GM23338 (cell line): ENCODE data around the gene BRI3. TPM values are rescaled to one million over a fixed set of nuclear protein-coding genes. Genes with fewer than 3 reads are reported as not detected.

ENCODE experiments used
- ATAC-seq: fragments of 200-7000 bp; cut with Tn5 transposase; 3 replicates; pipeline ENCODE4 v1.9.1; 2020
- DNase-seq: peaks from one replicate; pipeline ENCODE4 v3.0.0-alpha.2; 2015; ENCODE audit warnings: low spot score
- H2AFZ ChIP-seq: fragments of 200-600 bp; sonication (generic); 2 replicates; pipeline ENCODE4 v1.8.0; 2016; ENCODE audit warnings: antibody characterized with exemption, mild to moderate bottlenecking, moderate library complexity
- H3F3A ChIP-seq: fragments of 200-600 bp; sonication (generic); replicated peaks from 2 replicates; pipeline ENCODE4 v1.8.0; 2017; ENCODE audit warnings: antibody characterized with exemption, mixed run types, low read depth
- H3K27ac ChIP-seq: fragments of 200-600 bp; sonication (generic); 2 replicates; pipeline ENCODE4 v1.6.1; 2016; ENCODE audit warnings: low read depth
- H3K27me3 ChIP-seq: fragments of 200-600 bp; sonication (generic); 2 replicates; pipeline ENCODE4 v1.8.0; 2016; ENCODE audit warnings: mild to moderate bottlenecking, mixed run types, moderate library complexity; ENCODE audit not compliant: insufficient read depth
- H3K36me3 ChIP-seq: fragments of 200-600 bp; sonication (generic); 2 replicates; pipeline ENCODE4 v1.8.0; 2016; ENCODE audit warnings: mild to moderate bottlenecking; ENCODE audit not compliant: insufficient read depth
- H3K4me1 ChIP-seq: fragments of 200-600 bp; sonication (generic); 2 replicates; pipeline ENCODE4 v1.8.0; 2016; ENCODE audit warnings: mild to moderate bottlenecking, moderate library complexity; ENCODE audit not compliant: insufficient read depth
- H3K4me2 ChIP-seq: fragments of 200-600 bp; sonication (generic); 2 replicates; pipeline ENCODE4 v1.7.1; 2017; ENCODE audit warnings: mixed run types
- H3K4me3 ChIP-seq: fragments of 200-600 bp; sonication (generic); 2 replicates; pipeline ENCODE4 v1.6.1; 2016; ENCODE audit warnings: mixed run types
- H3K79me2 ChIP-seq: fragments of 200-600 bp; sonication (generic); replicated peaks from 2 replicates; pipeline ENCODE4 v1.8.0; 2017; ENCODE audit warnings: mild to moderate bottlenecking; ENCODE audit not compliant: insufficient read depth
- H3K9me2 ChIP-seq: fragments of 200-600 bp; sonication (generic); 2 replicates; pipeline ENCODE4 v1.8.0; 2017; ENCODE audit not compliant: insufficient read depth
- H4K20me1 ChIP-seq: fragments of 200-600 bp; sonication (generic); replicated peaks from 2 replicates; pipeline ENCODE4 v1.8.0; 2017; ENCODE audit warnings: mild to moderate bottlenecking; ENCODE audit not compliant: insufficient read depth
- H3K27ac Mint-ChIP-seq: 2 replicates; pipeline ENCODE4 v1.8.0; 2020; ENCODE audit warnings: inconsistent platforms, mild to moderate bottlenecking, moderate library complexity, mixed read lengths
- H3K27me3 Mint-ChIP-seq: 3 replicates; pipeline ENCODE4 v1.8.0; 2022; ENCODE audit warnings: low read depth, mild to moderate bottlenecking, moderate library complexity, mixed read lengths, inconsistent platforms; ENCODE audit not compliant: insufficient read depth, poor library complexity
- H3K36me3 Mint-ChIP-seq: 3 replicates; pipeline ENCODE4 v1.8.0; 2021; ENCODE audit warnings: low read depth, mild to moderate bottlenecking, inconsistent platforms, moderate library complexity, mixed read lengths
- H3K4me1 Mint-ChIP-seq: 3 replicates; pipeline ENCODE4 v1.8.0; 2020; ENCODE audit warnings: mild to moderate bottlenecking, inconsistent platforms, mixed read lengths
- H3K4me3 Mint-ChIP-seq: 3 replicates; pipeline ENCODE4 v1.8.0; 2021; ENCODE audit warnings: moderate library complexity, mild to moderate bottlenecking, inconsistent platforms, mixed read lengths
- H3K9me3 Mint-ChIP-seq: 3 replicates; pipeline ENCODE4 v1.8.0; 2020; ENCODE audit warnings: moderate library complexity, mild to moderate bottlenecking, inconsistent platforms, mixed read lengths
- CREB1 ChIP-seq: fragments of 250-450 bp; sonication (Bioruptor Pico); IDR thresholded peaks from 2 replicates; pipeline ENCODE4 v1.5.0; 2020; ENCODE audit warnings: low read depth, mild to moderate bottlenecking, moderate library complexity
- EZH2phosphoT487 ChIP-seq: fragments of 200-600 bp; sonication (generic); IDR thresholded peaks from one replicate; pipeline ENCODE4 v1.8.1; 2018; ENCODE audit warnings: antibody characterized with exemption; ENCODE audit not compliant: unreplicated experiment
- JUNB ChIP-seq: IDR thresholded peaks from one replicate; pipeline ENCODE4 v1.6.1; 2016; ENCODE audit warnings: antibody characterized with exemption; ENCODE audit not compliant: unreplicated experiment
- NANOG ChIP-seq: IDR thresholded peaks from 2 replicates; pipeline ENCODE4 v1.6.1; 2016; ENCODE audit warnings: antibody characterized with exemption, borderline replicate concordance
- POLR2AphosphoS5 ChIP-seq: IDR thresholded peaks from 2 replicates; pipeline ENCODE4 v1.6.1; 2016; ENCODE audit warnings: antibody characterized with exemption, low read depth
- long read RNA-seq: library from polyadenylated mRNA; unstranded; transcript quantifications from one replicate; pipeline ENCODE4 v2.0.0, GENCODE V29; 2020; ENCODE audit not compliant: unreplicated experiment
- polyA plus RNA-seq: library from polyadenylated mRNA; unstranded; fragments of >200 nt; fragmentation: Nextera tagmentation; extraction: Ambion mirVana; gene quantifications from 2 replicates; pipeline ENCODE4 v1.2.1, GENCODE V29; 2016
- total RNA-seq: library from RNA; depleted of rRNA; stranded (reverse); fragments of >200 nt; shearing (Covaris generic); gene quantifications from 2 replicates; pipeline ENCODE4 v1.2.3, GENCODE V29; 2014; rRNA removed
- TF ChIP-seq, protein P1 (sequence below), 2 experiments: fragments of 200-600 bp in 1 of 2; sonication (generic) in 1 of 2; conservative IDR thresholded peaks; 2 replicates each; pipeline versions ENCODE4 v1.5.1 to v1.6.1; 2016 to 2017; ENCODE audit warnings: antibody characterized with exemption in 2 of 2, low read depth in 2 of 2, mild to moderate bottlenecking in 2 of 2, moderate library complexity in 1 of 2
- TF ChIP-seq, protein P2 (sequence below): IDR thresholded peaks from 2 replicates; pipeline ENCODE4 v1.6.1; 2016; ENCODE audit warnings: antibody characterized with exemption

Gene BRI3, protein sequence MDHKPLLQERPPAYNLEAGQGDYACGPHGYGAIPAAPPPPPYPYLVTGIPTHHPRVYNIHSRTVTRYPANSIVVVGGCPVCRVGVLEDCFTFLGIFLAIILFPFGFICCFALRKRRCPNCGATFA
- total RNA-seq: 21.7 and 25.2 TPM in 2 replicates
- 66.1 and 141 TPM in 2 replicates for polyA plus RNA-seq
- long read RNA-seq, transcript BRI3-201 (3 exons, 780 nt): major isoform, 8 of 10 reads
- long read RNA-seq, partial matches to known transcripts: 0 of 10 reads
- long read RNA-seq, other reads (novel, unspliced or antisense): 2 of 10 reads

DNA sequence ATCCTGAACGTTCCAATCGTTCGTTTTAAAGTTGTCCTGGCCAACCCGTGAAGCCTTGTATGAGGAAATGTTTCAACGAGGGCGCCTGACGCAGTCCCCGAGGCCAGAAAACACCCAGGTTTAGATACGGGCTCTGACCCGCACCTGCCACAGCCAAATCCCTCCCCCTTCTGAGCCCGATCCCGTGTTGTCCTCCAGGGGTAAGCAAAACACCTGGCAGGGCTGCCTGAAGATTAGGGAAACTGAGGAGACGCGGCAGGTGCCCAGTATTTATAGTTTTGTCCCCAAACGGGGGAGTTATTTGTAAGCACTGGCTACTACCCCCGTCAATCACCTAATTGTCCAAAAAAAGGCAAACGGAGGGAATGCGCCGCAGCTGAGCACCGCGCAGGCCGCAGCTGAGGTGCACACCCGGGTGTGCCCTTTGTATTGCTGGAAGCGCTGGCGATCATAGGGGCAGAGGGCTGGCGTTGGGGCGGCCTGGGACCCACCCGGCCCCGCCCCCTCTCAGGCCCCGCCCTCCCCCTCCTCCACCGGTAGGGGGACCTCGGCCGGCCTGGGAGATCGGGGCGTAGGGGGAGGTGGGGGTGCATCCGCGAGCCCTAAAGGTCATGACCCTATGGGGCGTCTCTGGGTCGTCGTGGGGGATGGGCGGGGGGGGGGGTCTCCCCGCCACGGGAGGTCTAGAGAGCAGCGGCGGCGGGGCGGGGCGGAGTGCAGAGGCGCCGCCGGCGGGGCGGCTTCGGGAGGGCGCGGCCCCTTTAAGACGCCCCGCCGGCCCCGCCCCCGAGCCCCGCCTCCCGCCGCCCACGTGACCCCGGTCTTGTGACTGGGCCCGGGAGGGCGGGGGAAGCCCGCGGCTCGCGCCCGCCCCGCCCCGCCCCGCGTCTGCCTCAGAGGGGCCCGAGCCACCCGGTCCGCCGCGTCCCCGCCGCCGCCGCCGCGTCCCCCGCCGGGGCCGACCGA lies at the start of gene BRI3:
Gene BRI3 (plus strand): TSS at position 896 of the 966 bp plus-strand sequence. CDS start 110 bp downstream, outside the sequence.
- Histone ChIP-seq H2AFZ (peak within 1 kb of the TSS; percentile 100), H3K27ac (0 out of 2 replicates have a peak within 1 kb of the TSS, but pooled peaks have one; percentile 81), H3K4me3 (peak within 1 kb of the TSS; percentile 86), H3K36me3 (no peaks in the 10 kb centered on the region), H3K4me1 (peaks cover 11% of the 10 kb centered on the region), H3K4me2 (peak within 1 kb of the TSS; percentile 93), H3K27me3 (no peaks in the 10 kb centered on the region), H3K9me2 (no peaks in the 10 kb centered on the region), H3F3A (0 out of 2 replicates have a peak, but pooled peaks cover 4% of the 10 kb centered on the region), H4K20me1 (peaks cover 3% of the 10 kb centered on the region; the same call in 1 of the 2 replicates), H3K79me2 (peaks cover 34% of the 10 kb centered on the region)
- Mint-ChIP-seq H3K4me3 (peak within 1 kb of the TSS; percentile 93), H3K27ac (peak within 1 kb of the TSS; percentile 80; the same call in 1 of the 2 replicates), H3K4me1 (peaks cover 29% of the 10 kb centered on the region), H3K36me3 (peaks cover 8% of the 10 kb centered on the region), H3K9me3 (no peaks in the 10 kb centered on the region; the same call in 2 of the 3 replicates), H3K27me3 (peaks cover 22% of the 10 kb centered on the region)
- TF ChIP-seq, protein P1, sequence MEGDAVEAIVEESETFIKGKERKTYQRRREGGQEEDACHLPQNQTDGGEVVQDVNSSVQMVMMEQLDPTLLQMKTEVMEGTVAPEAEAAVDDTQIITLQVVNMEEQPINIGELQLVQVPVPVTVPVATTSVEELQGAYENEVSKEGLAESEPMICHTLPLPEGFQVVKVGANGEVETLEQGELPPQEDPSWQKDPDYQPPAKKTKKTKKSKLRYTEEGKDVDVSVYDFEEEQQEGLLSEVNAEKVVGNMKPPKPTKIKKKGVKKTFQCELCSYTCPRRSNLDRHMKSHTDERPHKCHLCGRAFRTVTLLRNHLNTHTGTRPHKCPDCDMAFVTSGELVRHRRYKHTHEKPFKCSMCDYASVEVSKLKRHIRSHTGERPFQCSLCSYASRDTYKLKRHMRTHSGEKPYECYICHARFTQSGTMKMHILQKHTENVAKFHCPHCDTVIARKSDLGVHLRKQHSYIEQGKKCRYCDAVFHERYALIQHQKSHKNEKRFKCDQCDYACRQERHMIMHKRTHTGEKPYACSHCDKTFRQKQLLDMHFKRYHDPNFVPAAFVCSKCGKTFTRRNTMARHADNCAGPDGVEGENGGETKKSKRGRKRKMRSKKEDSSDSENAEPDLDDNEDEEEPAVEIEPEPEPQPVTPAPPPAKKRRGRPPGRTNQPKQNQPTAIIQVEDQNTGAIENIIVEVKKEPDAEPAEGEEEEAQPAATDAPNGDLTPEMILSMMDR (conservative IDR thresholded peaks at IDR 0.05; ENCODE audit: low read depth in 2 of 2): peak in 1 of 2 experiments; percentile 9; a peak in 1 of 4 replicates
- TF ChIP-seq JUNB: no peak
- peak; percentile 77 for TF ChIP-seq POLR2AphosphoS5
- ATAC-seq: peak; percentile 88
- peak; percentile 92 for DNase-seq

DNA sequence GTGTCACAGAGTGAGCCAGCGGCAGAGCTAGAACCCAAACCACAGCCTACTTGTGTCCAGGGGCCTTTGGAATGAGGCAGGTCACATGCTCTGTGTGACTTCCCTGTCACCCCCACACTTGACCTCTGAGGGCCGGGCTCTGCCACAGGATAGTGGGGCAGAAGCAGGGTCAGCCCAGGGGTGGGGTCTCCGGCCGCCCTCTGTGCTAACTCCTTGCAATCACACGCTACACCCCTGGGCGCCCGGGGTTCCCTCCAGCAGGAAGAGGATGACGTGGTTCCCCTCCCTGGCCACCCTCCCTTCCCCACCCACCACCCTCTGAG lies 49.3 kb upstream of the BRI3 start:
- Histone ChIP-seq H2AFZ (no peak overlapping the region), H3K4me2 (no peak overlapping the region), H4K20me1 (no peaks in the 10 kb centered on the region), H3K4me3 (no peak overlapping the region), H3K27me3 (no peaks in the 10 kb centered on the region), H3K36me3 (no peaks in the 10 kb centered on the region), H3K9me2 (no peaks in the 10 kb centered on the region), H3K79me2 (no peaks in the 10 kb centered on the region), H3F3A (no peaks in the 10 kb centered on the region), H3K4me1 (no peaks in the 10 kb centered on the region), H3K27ac (no peak overlapping the region)
- Mint-ChIP-seq H3K36me3 (no peaks in the 10 kb centered on the region), H3K9me3 (no peaks in the 10 kb centered on the region), H3K27me3 (peaks cover 8% of the 10 kb centered on the region), H3K4me3 (no peak overlapping the region), H3K27ac (no peak overlapping the region), H3K4me1 (no peaks in the 10 kb centered on the region)
- ATAC-seq (no peak), DNase-seq (no peak)
- TF ChIP-seq NANOG (no peak), POLR2AphosphoS5 (no peak), EZH2phosphoT487 (no peak), CREB1 (CRISPR knock-in tag) (no peak)
- TF ChIP-seq, protein P2, sequence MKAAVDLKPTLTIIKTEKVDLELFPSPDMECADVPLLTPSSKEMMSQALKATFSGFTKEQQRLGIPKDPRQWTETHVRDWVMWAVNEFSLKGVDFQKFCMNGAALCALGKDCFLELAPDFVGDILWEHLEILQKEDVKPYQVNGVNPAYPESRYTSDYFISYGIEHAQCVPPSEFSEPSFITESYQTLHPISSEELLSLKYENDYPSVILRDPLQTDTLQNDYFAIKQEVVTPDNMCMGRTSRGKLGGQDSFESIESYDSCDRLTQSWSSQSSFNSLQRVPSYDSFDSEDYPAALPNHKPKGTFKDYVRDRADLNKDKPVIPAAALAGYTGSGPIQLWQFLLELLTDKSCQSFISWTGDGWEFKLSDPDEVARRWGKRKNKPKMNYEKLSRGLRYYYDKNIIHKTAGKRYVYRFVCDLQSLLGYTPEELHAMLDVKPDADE: no peak
- TF ChIP-seq, protein P1 (conservative IDR thresholded peaks at IDR 0.05; ENCODE audit: low read depth in 2 of 2): no peak
